HG03521 (cell line): ENCODE measurements around the gene IL15RA.
"Not testable (repeated sequence)": the region's sequence is repeated elsewhere in the genome, so short reads cannot be mapped to it uniquely, and the experiment has no call there.

ENCODE experiments used
- ATAC-seq: cut with Tn5 transposase; IDR thresholded peaks from one replicate; pipeline ENCODE4 v1.9.1; 2021; ENCODE audit warnings: mild to moderate bottlenecking, moderate library complexity; ENCODE audit not compliant: unreplicated experiment

Gene IL15RA

DNA sequence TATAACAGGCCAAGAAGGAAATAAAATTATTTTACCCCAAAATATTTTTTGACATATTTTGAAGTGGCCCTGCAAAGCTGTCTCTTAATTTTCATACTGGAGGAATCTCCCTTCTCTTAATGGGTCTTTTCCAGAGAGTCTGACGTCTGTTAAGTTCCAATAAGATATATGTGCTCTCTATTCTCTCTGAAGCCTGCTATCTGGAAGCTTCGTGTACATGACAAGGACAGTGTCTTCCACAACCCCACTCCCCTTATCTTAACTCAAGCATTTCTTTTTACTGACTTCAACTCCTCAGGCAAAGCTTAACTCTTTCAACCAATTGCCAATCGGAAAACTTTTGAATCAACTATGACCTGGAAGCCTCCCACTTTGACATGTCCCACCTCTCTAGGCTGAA lies 29.2 kb upstream of the IL15RA start:
- ATAC-seq, result no peak

GRCh38 chr10:6005856-6006395 lies 28.6 kb upstream of the IL15RA start:
- ATAC-seq, result no peak

DNA sequence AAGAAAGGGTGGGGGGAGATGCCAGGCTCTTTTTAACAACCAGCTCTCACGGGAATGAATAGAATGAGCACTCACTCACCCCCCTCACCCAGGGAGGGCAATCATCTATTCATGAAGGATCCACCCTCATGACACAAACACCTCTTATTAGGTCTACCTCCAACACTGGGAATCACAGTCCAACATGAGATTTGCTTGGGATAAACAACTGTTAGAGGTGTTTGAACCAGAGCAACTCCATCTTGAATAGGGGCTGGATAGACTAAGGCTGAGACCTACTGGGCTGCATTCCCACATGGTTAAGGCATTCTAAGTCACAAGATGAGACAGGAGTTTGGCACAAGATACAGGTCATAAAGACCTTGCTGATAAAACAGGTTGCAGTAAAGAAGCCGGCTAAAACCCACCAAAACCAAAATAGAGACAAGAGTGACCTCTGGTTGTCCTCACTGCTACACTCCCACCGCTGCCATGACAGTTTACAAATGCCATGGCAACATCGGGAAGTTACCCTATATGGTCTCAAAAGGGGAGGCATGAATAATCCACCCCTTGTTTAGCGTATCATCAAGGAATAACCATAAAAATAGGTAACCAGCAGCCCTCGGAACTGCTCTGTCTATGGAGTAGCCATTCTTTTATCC lies 27.9 kb upstream of the IL15RA start:
- not testable (repeated sequence) for ATAC-seq

GRCh38 chr10:6002809-6003510 lies 25.6 kb upstream of the IL15RA start:
- no peak for ATAC-seq

GRCh38 chr10:5999440-6000165 lies 22.3 kb upstream of the IL15RA start:
- no peak for ATAC-seq

- ATAC-seq, result no peak
Observed at GRCh38 chr10:5996696-5997095, 19.4 kb upstream of the IL15RA start.

GRCh38 chr10:5992398-5992797 lies 15.1 kb upstream of the IL15RA start:
- ATAC-seq, result no peak

GRCh38 chr10:5991708-5992107 lies 14.4 kb upstream of the IL15RA start:
- no peak for ATAC-seq

GRCh38 chr10:5989756-5990155 lies 12.4 kb upstream of the IL15RA start:
- ATAC-seq, result no peak

DNA sequence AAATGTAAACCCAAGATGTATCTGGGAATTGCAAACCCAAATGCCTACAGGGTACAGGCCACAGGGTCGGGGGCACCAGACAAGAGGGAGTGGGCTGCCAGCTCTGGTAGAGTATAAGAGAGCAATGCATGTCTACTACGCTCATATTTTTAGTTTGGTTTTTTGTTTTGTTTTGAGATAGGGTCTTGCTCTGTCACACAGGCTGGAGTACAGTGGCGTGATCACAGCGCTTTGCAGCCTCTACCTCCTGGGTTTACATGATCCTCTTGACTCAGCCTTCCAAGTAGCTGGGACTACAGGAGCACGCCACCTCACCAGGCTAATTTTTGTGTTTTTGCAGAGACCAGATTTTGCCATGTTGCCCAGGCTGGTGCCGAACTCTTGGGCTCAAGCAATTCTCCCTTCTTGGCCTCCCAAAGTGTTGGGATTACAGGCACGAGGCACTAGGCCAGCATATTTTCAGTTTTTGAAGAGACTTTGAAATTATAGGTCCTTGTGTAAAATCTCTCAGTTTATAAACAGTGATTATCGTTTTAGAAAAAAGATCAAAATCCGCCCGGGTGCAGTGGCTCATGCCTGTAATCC lies 11.1 kb upstream of the IL15RA start:
- no peak for ATAC-seq

DNA sequence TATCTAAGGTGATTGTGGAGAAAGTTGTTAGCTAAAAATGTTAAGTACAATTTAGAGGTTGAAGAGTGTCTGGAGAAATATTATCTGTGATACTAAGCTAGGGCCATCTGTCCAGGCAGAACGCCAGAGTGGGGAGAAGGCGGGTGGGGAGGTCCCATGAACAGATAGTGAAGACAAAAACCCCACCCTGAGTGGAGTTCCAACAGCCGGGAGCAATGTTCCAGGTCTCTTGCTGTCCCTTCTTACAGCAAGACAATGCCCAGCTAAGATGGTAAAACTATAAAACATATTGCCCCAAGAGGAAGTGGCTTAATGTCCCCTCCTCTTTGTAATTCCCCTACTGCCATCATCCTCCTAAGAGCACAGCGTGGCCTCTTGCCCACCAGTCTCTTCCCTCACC lies 10.4 kb upstream of the IL15RA start:
- no peak for ATAC-seq

DNA sequence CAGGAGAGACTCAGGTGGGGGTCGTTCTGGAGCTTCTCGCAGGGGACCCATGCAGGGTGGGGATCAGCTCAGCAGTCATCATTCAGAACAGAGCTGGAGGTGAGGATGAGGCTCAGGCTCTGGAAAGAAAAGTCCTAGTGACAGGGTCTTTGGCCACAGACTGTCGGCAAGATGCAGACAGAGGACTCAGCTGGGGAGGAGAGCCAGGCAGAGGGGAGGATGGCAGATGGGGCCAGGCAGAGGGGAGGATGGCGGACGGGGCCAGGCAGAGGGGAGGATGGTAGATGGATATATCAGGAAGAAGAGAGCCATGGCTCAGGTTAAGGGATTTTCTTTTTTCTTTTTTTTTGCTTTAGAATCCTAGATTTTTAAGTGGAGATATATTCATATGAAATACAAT lies 7.7 kb upstream of the IL15RA start:
- ATAC-seq, result no peak

DNA sequence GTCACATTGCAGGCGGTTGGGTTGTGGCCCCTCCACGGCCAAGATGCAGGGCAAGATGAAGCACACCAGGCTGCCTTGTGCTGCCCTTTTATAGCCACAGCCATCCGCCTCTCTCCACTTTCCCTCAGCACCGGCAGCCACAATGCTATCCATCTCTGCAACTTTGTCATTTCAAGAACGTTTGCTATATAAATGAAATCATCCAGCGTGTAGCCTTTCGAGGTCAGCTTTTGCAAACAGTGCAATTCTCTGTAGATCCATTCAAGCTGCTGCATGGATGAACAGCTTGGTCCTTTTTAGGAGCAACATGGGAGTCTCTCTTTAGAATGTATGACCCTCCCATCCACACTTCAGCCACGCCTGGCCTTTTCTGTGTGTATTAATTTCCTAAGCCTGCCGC lies 6.4 kb upstream of the IL15RA start:
- ATAC-seq, result no peak

- ATAC-seq, result no peak
Observed at GRCh38 chr10:5981529-5981928, 4.2 kb upstream of the IL15RA start.

- no peak for ATAC-seq
Observed at GRCh38 chr10:5978230-5978489, 817 bp upstream of the IL15RA start.

GRCh38 chr10:5976512-5977470 lies 552 bp downstream of the IL15RA start:
- ATAC-seq, result peak; percentile 15

DNA sequence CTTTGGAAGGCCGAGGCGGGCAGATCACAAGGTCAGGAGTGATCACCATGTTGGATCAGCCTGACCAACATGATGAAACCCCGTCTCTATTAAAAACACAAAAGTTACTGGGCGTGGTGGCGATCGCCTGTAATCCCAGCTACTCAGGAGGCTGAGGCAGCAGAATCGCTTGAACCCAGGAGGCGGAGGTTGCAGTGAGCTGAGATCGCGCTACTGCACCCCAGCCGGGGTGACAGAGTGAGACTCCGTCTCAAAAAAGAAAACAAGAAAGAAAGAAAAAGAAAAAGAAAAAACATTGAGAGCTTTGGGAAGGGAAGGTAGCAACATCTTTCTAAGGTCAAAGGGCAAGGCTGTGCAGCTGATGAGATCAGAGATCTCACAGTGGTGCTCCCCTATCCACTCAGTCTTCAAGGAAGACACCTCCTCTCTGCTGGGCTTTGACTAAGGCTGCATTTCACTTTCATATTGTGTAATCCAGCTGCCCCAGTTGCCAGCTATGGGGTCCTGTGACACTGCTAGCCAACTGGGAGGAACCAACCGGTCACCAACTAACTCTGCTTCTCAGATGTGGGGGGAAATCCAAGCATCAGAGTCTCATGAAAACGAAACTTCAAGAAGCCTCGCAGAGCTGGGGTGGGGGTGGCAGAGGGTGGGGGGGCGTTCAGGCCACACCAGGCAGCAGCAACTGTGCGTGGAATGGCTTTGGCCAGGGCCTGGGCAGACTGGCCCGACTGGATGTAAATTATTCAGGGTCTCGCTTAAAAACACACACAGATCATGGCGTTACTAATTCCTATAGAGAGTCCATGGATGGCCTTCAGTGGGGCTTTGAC lies 1.5 kb downstream of the IL15RA start:
- ATAC-seq, result peak; percentile 39

DNA sequence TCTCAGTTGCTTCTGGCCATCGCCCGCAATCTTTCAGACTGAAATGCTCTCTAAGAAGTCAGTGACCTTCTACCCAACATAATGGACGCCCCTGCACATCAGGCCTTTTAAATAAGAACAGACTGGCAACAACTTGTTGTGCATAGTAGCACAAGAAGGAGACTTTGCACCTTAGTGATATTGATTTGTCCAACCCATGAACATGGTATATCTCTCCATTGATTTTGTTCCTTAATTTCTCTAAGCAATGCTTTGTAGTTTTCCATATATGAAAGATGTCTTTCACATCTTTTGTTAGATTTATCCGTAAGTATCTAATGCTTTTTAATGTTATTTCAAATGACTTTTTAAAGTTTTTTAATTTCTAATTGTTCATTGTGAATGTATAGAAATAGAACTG lies 4.3 kb downstream of the IL15RA start:
- no peak for ATAC-seq

DNA sequence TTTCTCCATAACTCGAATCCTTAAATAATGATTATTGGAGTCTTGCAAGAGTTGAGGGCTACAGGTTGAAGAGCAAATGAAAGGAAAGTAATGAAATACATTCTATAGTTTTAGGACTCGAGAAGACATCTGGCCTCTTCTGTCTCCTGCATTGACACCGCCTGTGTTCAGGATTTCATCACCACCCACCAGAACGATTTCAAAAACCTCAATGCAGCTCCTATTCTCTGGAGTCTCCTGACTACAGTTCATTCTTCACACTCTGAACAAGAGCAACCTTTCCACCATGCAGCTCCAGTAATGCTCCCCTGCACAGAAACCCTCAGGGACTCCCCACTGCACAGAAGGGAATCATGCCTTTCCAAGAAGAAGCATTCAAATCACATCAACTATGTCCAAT lies 5.5 kb downstream of the IL15RA start:
- ATAC-seq, result no peak

GRCh38 chr10:5971315-5971832 lies 6.0 kb downstream of the IL15RA start:
- no peak for ATAC-seq
